ENCODE measurements around the gene SYP. TPM values are rescaled to one million over a fixed set of nuclear protein-coding genes. Genes with fewer than 3 reads are reported as not detected.

Gene SYP
- total and polyA plus RNA-seq, 2 donors (not counting 1 experiment from before 2014, with no cell fraction given), result 1.2 to 1.6 TPM

DNA sequence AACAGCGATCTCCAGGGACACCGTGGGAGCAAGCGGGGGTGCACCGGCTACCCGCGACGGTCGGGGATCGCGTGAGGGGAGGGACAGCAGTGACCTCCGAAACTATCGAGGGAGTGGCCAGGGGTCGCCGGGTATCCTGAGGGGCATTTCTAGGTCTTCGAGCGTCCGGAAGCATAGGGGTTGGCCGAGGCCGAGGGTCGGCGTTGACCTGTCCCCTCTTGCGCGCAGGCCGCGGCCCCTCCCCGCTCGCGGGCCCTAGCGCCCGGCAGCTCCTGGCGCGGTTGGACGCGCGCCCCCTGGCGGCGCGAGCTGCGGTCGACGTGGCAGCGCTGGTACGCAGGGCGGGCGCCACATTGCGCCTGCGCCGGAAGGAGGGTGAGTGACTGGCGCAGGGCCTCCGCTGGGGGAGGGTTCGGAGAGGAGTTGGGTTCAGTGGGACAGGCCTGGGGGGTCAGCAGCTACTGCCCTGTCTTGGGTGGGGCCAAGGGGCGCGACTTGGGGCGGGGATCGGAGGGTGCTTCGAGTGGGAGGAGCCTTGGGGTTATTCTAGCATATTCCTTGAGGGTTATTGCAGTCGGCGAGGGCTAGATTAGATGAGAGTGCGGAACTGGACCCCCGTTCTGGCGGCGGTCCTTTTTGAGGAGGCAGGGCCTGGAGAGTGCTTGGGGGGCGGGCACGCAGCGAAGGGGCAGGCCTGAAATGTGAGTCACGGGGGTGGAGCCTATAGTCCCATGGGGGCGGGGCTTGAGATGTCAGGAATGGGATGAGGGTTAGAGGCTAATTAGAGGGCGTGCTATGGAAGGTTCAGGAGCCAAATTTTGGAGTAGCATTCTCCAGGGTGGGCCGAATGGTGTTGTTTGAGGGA, 36.2 kb downstream of the SYP start:
- CTCF ChIA-PET, result interaction anchor here (0.8 to 2.4 kb wide), 4 partner anchors 9 to 516 kb away, joined by 3 to 9 read pairs (median 4); no protein-coding TSS in a partner anchor
- Histone ChIP-seq H4K20me1 (ENCODE audit: control insufficient read depth, insufficient read depth, low read length, poor library complexity, severe bottlenecking) (no peaks in the 10 kb centered on the region), H3K9ac (ENCODE audit: low read length) (peak overlapping the region; percentile 58), H2AFZ (ENCODE audit: insufficient read depth, low read depth, low read length, poor library complexity, severe bottlenecking) (peak overlapping the region; percentile 74), H3K4me1 (ENCODE audit: control insufficient read depth in 2 of 2, insufficient read depth in 2 of 2, low read length in 2 of 2) (peaks cover 5 to 38% of the 10 kb centered on the region in 2 donors), H3K9me3 (ENCODE audit: control extremely low read depth in 1 of 3, control insufficient read depth in 2 of 3, insufficient read depth in 1 of 3, low read length in 2 of 3) (no peaks in the 10 kb centered on the region), H3K27me3 (replicated peaks in 1 of 4; ENCODE audit: control extremely low read depth in 1 of 4, control insufficient read depth in 3 of 4, insufficient read depth in 4 of 4, low read length in 3 of 4) (no peaks in the 10 kb centered on the region), H3K79me2 (ENCODE audit: control insufficient read depth, insufficient read depth, low read length) (no peaks in the 10 kb centered on the region), H3K4me2 (replicated peaks; ENCODE audit: low read depth, low read length, poor library complexity, severe bottlenecking) (peak overlapping the region; percentile 75), H3K36me3 (replicated peaks in 1 of 2; ENCODE audit: control extremely low read depth in 1 of 2, control insufficient read depth in 1 of 2, extremely low read depth in 1 of 2, insufficient read depth in 2 of 2, low read length in 1 of 2) (no peaks in the 10 kb centered on the region), H3K4me3 (ENCODE audit: control extremely low read depth in 1 of 5, extremely low read depth in 1 of 5, insufficient read depth in 1 of 5, low read depth in 2 of 5, low read length in 4 of 5) (peak overlapping the region in 4 of 5 experiments; percentile 39 to 62 (median 46)), H3K27ac (ENCODE audit: low read length in 2 of 2) (peak overlapping the region; percentile 79 to 82)
- peak; percentile 89 for DNase-seq
- ATAC-seq (ENCODE audit: low read depth), result peak; percentile 56
- Mint-ChIP-seq H3K27me3 (no peaks in the 10 kb centered on the region), H3K27ac (peak overlapping the region; percentile 96), H3K4me1 (peaks cover 26% of the 10 kb centered on the region), H3K4me3 (peak overlapping the region; percentile 86), H3K9me3 (ENCODE audit: insufficient read depth) (no peaks in the 10 kb centered on the region)
- POLR2A ChIA-PET, result interaction anchor here (0.8 to 1.0 kb wide), 2 partner anchors 27 to 206 kb away, joined by 3 read pairs; no protein-coding TSS in a partner anchor
- TF ChIP-seq, protein P1, sequence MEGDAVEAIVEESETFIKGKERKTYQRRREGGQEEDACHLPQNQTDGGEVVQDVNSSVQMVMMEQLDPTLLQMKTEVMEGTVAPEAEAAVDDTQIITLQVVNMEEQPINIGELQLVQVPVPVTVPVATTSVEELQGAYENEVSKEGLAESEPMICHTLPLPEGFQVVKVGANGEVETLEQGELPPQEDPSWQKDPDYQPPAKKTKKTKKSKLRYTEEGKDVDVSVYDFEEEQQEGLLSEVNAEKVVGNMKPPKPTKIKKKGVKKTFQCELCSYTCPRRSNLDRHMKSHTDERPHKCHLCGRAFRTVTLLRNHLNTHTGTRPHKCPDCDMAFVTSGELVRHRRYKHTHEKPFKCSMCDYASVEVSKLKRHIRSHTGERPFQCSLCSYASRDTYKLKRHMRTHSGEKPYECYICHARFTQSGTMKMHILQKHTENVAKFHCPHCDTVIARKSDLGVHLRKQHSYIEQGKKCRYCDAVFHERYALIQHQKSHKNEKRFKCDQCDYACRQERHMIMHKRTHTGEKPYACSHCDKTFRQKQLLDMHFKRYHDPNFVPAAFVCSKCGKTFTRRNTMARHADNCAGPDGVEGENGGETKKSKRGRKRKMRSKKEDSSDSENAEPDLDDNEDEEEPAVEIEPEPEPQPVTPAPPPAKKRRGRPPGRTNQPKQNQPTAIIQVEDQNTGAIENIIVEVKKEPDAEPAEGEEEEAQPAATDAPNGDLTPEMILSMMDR (IDR thresholded peaks at IDR 0.05), result peak; percentile 67
- no peak for TF ChIP-seq EZH2 (IDR thresholded peaks at IDR 0.05; ENCODE audit: borderline replicate concordance, insufficient read depth, low read depth, low read length, poor library complexity, severe bottlenecking)
- WGBS (ENCODE audit: insufficient coverage), result 1% methylated on average over 60 of the region's 69 CpGs
- intact Hi-C loops (cut with micrococcal nuclease), result loop anchor here (1.0 kb wide), 1 partner anchor 9 kb away; no protein-coding TSS in a partner anchor

All from B cell (primary cell).